Naive thymus-derived CD4-positive, alpha-beta T cell (primary cell): Measurements from ENCODE around the gene VWA5B2. TPM values are rescaled to one million over a fixed set of nuclear protein-coding genes. Genes with fewer than 3 reads are reported as not detected.

Experiments used
- ATAC-seq: fragments of 150-1000 bp; cut with Tn5 transposase; 2 replicates; pipeline ENCODE4 v1.10.0; 2021; ENCODE audit warnings: mild to moderate bottlenecking, moderate library complexity
- CTCF ChIA-PET: fragments of 350-600 bp; sonication (Branson Sonifier 250); formaldehyde crosslinking; loops from one replicate; lab custom pipeline; 2021; ENCODE audit warnings: antibody characterized with exemption; lab: Charles Lee
- POLR2A ChIA-PET: fragments of 350-600 bp; sonication (Branson Sonifier 250); formaldehyde crosslinking; loops from one replicate; lab custom pipeline; 2021; ENCODE audit warnings: antibody characterized with exemption, inconsistent platforms; lab: Charles Lee
- DNase-seq, 9 donors: peaks; one replicate each; pipeline versions ENCODE4 v3.0.0 to v3.0.0-alpha.2; 2020 to 2022; ENCODE audit warnings: mixed read lengths in 1 of 9
- H3K27ac ChIP-seq: one replicate; pipeline ENCODE4 v1.7.0; 2013; ENCODE audit warnings: mild to moderate bottlenecking, low read depth, low read length, moderate library complexity
- H3K27me3 ChIP-seq, 2 donors: one replicate each; pipeline ENCODE4 v1.7.0; 2013; ENCODE audit warnings: low read length in 2 of 2, mild to moderate bottlenecking in 2 of 2, moderate library complexity in 2 of 2; ENCODE audit not compliant: control insufficient read depth in 2 of 2, insufficient read depth in 2 of 2
- H3K36me3 ChIP-seq, 3 experiments: 1 replicate in 2 of 3; 2 replicates in 1 of 3; pipeline ENCODE4 v1.7.0; 2013; ENCODE audit warnings: low read length in 3 of 3, mild to moderate bottlenecking in 3 of 3, moderate library complexity in 1 of 3; ENCODE audit not compliant: insufficient read depth in 3 of 3, control insufficient read depth in 2 of 3
- H3K4me1 ChIP-seq, 2 donors: one replicate each; pipeline ENCODE4 v1.7.0; 2013; ENCODE audit warnings: low read length in 2 of 2, mild to moderate bottlenecking in 2 of 2, moderate library complexity in 1 of 2; ENCODE audit not compliant: control insufficient read depth in 2 of 2, insufficient read depth in 2 of 2
- H3K4me3 ChIP-seq: 2 replicates; pipeline ENCODE4 v1.7.0; 2013; ENCODE audit warnings: mild to moderate bottlenecking, low read length
- H3K9me3 ChIP-seq, 3 experiments: 1 replicate in 2 of 3; 2 replicates in 1 of 3; pipeline ENCODE4 v1.7.0; 2013; ENCODE audit warnings: low read length in 3 of 3; ENCODE audit not compliant: control insufficient read depth in 2 of 3
- H3K27ac Mint-ChIP-seq, 9 donors: one replicate each; pipeline ENCODE4 v1.8.0; 2020 to 2022; ENCODE audit warnings: mixed read lengths in 9 of 9, mild to moderate bottlenecking in 8 of 9, moderate library complexity in 5 of 9, inconsistent platforms in 2 of 9
- H3K27me3 Mint-ChIP-seq, 5 donors: one replicate each; pipeline ENCODE4 v1.8.0; 2021 to 2022; ENCODE audit warnings: mixed read lengths in 5 of 5, mild to moderate bottlenecking in 1 of 5
- H3K36me3 Mint-ChIP-seq, 5 donors: one replicate each; pipeline ENCODE4 v1.8.0; 2020 to 2022; ENCODE audit warnings: mixed read lengths in 5 of 5, mild to moderate bottlenecking in 3 of 5, inconsistent platforms in 1 of 5
- H3K4me1 Mint-ChIP-seq, 7 donors: one replicate each; pipeline ENCODE4 v1.8.0; 2020 to 2022; ENCODE audit warnings: mixed read lengths in 7 of 7, mild to moderate bottlenecking in 3 of 7, inconsistent platforms in 1 of 7
- H3K4me3 Mint-ChIP-seq, 10 donors: one replicate each; pipeline ENCODE4 v1.8.0; 2020 to 2022; ENCODE audit warnings: mild to moderate bottlenecking in 10 of 10, mixed read lengths in 10 of 10, moderate library complexity in 6 of 10, inconsistent platforms in 2 of 10
- H3K9me3 Mint-ChIP-seq, 11 donors: one replicate each; pipeline ENCODE4 v1.8.0; 2020 to 2022; ENCODE audit warnings: mixed read lengths in 11 of 11, mild to moderate bottlenecking in 4 of 11, inconsistent platforms in 1 of 11, moderate library complexity in 1 of 11
- intact Hi-C, 2 donors: fragments of 100-400 bp; cut with micrococcal nuclease; formaldehyde crosslinking; loops; one replicate each; pipeline ENCODE4 v1.15.1; 2023
- polyA plus RNA-seq, 2 donors: library from polyadenylated mRNA; unstranded; fragments of 300-500 nt; fragmentation: Illumina TruSeq; gene quantifications; one replicate each; pipeline ENCODE4 v1.2.3, GENCODE V29; 2021
- total RNA-seq, 6 experiments: library from RNA in 5 of 6; stranded (reverse) in 5 of 6; gene quantifications; 1 replicate in 5 of 6; 2 replicates in 1 of 6; pipeline ENCODE4 v1.2.3 and lab custom pipeline; 2021 to 2026

VWA5B2 gene
- total and polyA plus RNA-seq, 7 experiments from 2014 or later, result not detected

DNA sequence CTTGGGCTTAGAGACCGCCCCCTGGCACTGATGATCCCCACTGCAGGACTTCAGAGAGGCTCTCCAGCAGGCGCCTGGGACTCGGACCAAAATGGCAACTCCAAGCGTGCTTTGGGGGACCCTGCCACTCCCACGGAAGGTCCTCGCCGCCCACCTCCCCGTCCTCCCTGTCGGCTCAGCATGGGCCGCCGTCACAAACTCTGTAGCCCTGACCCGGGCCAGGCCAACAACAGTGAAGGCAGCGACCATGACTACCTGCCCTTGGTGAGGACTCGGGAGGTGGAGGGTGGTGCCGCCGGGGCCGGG is 11.7 kb downstream of the VWA5B2 start:
- no peak overlapping the region for H3K27ac Mint-ChIP-seq
- H3K27me3 Mint-ChIP-seq, result no peaks in the 10 kb centered on the region
- ATAC-seq (no peak), DNase-seq (no peak)
- no peak overlapping the region for H3K27ac ChIP-seq
- no peak overlapping the region for H3K4me3 Mint-ChIP-seq
- intact Hi-C loops, result no loop called here
- no peaks in the 10 kb centered on the region for H3K4me1 ChIP-seq
- no peaks in the 10 kb centered on the region for H3K9me3 ChIP-seq
- peaks cover 0 to 2% (median 0%) of the 10 kb centered on the region in 11 donors for H3K9me3 Mint-ChIP-seq
- POLR2A ChIA-PET, result no interaction called here
- peaks cover 0 to 31% (median 18%) of the 10 kb centered on the region in 5 donors for H3K36me3 Mint-ChIP-seq
- H3K36me3 ChIP-seq, result peaks cover 0 to 47% (median 16%) of the 10 kb centered on the region in 3 experiments
- no peak overlapping the region for H3K4me3 ChIP-seq
- no peaks in the 10 kb centered on the region for H3K27me3 ChIP-seq
- peaks cover 0 to 11% (median 5%) of the 10 kb centered on the region in 7 donors for H3K4me1 Mint-ChIP-seq
- CTCF ChIA-PET, result interaction anchor here (1.5 kb wide), 1 partner anchor 273 kb away, joined by 3 read pairs; no protein-coding TSS in a partner anchor

DNA sequence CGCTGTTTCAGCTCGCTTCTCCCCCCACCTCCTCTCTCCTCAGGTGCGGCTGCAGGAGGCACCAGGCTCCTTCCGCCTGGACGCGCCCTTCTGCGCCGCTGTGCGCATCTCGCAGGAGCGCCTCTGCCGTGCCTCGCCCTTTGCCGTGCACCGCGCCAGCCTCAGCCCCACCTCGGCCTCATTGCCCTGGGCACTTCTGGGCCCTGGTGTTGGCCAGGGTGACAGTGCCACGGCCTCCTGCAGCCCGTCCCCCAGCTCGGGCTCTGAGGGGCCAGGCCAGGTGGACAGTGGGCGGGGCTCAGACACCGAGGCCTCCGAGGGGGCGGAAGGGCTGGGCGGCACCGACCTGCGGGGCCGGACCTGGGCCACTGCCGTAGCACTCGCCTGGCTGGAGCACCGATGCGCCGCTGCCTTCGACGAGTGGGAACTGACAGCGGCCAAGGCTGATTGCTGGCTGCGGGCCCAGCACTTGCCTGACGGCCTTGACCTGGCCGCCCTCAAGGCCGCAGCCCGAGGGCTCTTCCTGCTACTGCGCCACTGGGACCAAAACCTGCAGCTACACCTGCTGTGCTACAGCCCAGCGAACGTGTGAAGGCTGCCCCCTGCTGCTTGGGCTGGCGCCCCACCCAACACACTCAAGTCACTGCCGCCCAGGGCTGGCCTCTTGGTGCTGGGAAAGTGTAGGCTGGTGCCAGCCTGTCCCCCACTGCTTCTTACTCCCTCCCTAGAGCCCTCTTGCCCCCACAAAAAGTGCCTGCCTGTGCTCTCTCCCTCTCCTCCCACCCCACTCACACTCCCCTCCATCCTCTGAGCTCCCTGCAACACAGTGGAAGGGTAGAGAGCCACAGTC is 12.3 kb downstream of the VWA5B2 start:
- Histone ChIP-seq H3K27me3 (no peaks in the 10 kb centered on the region), H3K4me1 (no peaks in the 10 kb centered on the region), H3K4me3 (no peak overlapping the region), H3K36me3 (peaks cover 0 to 47% (median 16%) of the 10 kb centered on the region in 3 experiments), H3K27ac (no peak overlapping the region), H3K9me3 (no peaks in the 10 kb centered on the region)
- Mint-ChIP-seq H3K9me3 (peaks cover 0 to 2% (median 0%) of the 10 kb centered on the region in 11 donors), H3K4me1 (peaks cover 0 to 12% (median 9%) of the 10 kb centered on the region in 7 donors), H3K4me3 (no peak overlapping the region), H3K27ac (no peak overlapping the region), H3K36me3 (peaks cover 0 to 31% (median 20%) of the 10 kb centered on the region in 5 donors), H3K27me3 (no peaks in the 10 kb centered on the region)
- ChIA-PET POLR2A (no interaction called here), CTCF (no interaction called here)
- ATAC-seq, result peak; percentile 45
- DNase-seq, result no peak
- intact Hi-C loops, result no loop called here

DNA sequence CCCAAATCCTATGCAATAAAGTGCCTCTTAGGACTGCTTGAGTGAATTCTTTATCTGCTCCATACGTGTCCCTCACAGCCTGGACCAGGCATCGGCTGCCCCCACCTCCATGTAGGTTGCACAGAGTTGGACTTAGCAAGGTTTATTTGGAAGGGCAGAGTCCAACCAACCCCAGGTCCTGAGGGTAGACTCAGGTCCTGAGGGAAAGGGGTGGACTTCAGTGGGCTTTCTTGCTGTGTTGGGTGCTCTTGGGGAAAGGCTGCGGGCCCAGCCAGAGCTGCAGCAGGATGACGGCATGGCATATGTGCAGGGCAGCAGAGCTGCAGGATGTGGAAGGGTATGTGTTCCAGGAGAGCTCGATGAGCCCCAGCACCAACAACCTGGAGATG is 12.9 kb downstream of the VWA5B2 start:
- ATAC-seq (no peak), DNase-seq (no peak)
- no peak overlapping the region for H3K4me3 ChIP-seq
- H3K4me3 Mint-ChIP-seq, result no peak overlapping the region
- H3K4me1 ChIP-seq, result peaks cover 0 to 1% of the 10 kb centered on the region in 2 donors
- ChIA-PET POLR2A (no interaction called here), CTCF (no interaction called here)
- no peaks in the 10 kb centered on the region for H3K9me3 ChIP-seq
- peaks cover 0 to 12% (median 9%) of the 10 kb centered on the region in 7 donors for H3K4me1 Mint-ChIP-seq
- H3K36me3 ChIP-seq, result peaks cover 0 to 47% (median 16%) of the 10 kb centered on the region in 3 experiments
- peaks cover 0 to 2% (median 0%) of the 10 kb centered on the region in 11 donors for H3K9me3 Mint-ChIP-seq
- peaks cover 0 to 31% (median 20%) of the 10 kb centered on the region in 5 donors for H3K36me3 Mint-ChIP-seq
- intact Hi-C loops, result no loop called here
- no peaks in the 10 kb centered on the region for H3K27me3 Mint-ChIP-seq
- no peak overlapping the region for H3K27ac Mint-ChIP-seq
- H3K27me3 ChIP-seq, result no peaks in the 10 kb centered on the region
- no peak overlapping the region for H3K27ac ChIP-seq

DNA sequence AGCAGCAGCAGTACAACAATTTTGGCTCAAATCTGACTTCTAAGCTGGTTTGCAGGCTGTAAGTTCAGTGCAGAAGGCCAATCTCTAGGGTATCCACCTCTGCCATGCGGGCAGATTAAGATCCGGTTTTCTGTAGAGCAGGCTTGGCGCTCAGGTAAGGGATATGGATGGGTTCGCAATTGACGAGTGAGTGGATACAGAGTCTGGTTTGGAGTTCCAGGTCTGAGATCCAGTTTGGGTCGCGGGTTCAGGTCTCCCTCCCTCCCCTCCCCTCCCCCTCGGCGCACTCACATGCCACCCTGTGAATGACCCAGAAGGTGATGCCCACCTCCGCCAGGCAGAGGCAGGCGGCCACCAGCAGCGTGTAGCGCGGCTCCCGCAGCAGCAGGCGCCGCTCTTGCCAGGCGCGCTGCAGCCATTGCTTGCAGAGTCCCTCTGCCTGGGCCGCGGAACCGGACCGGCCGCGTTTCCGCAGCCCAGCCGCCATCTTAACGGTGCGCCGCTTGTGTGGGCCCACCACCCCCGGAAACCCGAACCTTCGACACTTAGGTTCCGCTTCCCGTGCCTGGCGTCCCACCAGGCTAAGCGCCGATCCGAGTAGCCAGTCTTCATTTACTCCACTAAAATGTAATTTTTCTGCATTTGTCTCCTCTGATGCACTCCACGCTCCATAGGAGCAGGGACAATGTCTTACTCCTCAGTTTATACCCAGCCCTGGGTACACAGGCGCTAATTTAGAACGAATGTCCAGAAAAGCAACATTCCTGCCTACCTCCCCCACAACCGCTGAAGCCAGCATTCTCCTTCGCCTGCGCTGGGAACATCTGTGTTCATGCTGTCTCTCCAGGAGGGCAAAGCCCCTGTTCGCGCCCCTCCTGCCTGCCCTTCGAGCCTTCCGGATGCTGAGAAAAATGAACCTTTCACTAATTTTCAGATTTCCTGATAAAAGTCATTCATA is 19.3 kb downstream of the VWA5B2 start, which contains the start of gene ALG3:
TSS of gene ALG3 (minus strand) at position 509 of the 958 bp plus-strand sequence. CDS start at position 487, 22 bp downstream.
- Mint-ChIP-seq H3K27ac (peak within 1 kb of the TSS; percentile 94 to 98 (median 96)), H3K4me3 (peak within 1 kb of the TSS; percentile 86 to 100 (median 96)), H3K9me3 (peaks cover 0 to 4% (median 0%) of the 10 kb centered on the region in 11 donors), H3K4me1 (peaks cover 5 to 27% (median 16%) of the 10 kb centered on the region in 7 donors), H3K36me3 (peaks cover 0 to 23% (median 12%) of the 10 kb centered on the region in 5 donors), H3K27me3 (no peaks in the 10 kb centered on the region)
- DNase-seq (peak; percentile 74 to 90 (median 83)), ATAC-seq (peak; percentile 72)
- peaks cover 0 to 32% (median 9%) of the 10 kb centered on the region in 3 experiments for H3K36me3 ChIP-seq
- H3K4me1 ChIP-seq, result peaks cover 5 to 12% of the 10 kb centered on the region in 2 donors
- peak within 1 kb of the TSS; percentile 78 for H3K27ac ChIP-seq
- ChIA-PET POLR2A (interaction anchor here (1.2 kb wide), 1 partner anchor 103 kb away, joined by 3 read pairs; no protein-coding TSS in a partner anchor), CTCF (interaction anchor here (1.0 to 4.9 kb wide), 3 partner anchors 12 to 353 kb away, joined by 6 to 40 read pairs (median 10); partner anchors contain the start of gene CAMK2N2)
- H3K9me3 ChIP-seq, result no peaks in the 10 kb centered on the region
- intact Hi-C loops, result loop anchor here (1.0 to 2.0 kb wide), 16 partner anchors 8 to 1150 kb away; partner anchors contain the start of genes ABCF3 (in 2 of the 2), AP2M1 (in 2 of the 2), EIF2B5 (in 2 of the 2) and PARL (in 2 of the 2)
- H3K4me3 ChIP-seq, result peak within 1 kb of the TSS; percentile 100
- H3K27me3 ChIP-seq, result no peaks in the 10 kb centered on the region

DNA sequence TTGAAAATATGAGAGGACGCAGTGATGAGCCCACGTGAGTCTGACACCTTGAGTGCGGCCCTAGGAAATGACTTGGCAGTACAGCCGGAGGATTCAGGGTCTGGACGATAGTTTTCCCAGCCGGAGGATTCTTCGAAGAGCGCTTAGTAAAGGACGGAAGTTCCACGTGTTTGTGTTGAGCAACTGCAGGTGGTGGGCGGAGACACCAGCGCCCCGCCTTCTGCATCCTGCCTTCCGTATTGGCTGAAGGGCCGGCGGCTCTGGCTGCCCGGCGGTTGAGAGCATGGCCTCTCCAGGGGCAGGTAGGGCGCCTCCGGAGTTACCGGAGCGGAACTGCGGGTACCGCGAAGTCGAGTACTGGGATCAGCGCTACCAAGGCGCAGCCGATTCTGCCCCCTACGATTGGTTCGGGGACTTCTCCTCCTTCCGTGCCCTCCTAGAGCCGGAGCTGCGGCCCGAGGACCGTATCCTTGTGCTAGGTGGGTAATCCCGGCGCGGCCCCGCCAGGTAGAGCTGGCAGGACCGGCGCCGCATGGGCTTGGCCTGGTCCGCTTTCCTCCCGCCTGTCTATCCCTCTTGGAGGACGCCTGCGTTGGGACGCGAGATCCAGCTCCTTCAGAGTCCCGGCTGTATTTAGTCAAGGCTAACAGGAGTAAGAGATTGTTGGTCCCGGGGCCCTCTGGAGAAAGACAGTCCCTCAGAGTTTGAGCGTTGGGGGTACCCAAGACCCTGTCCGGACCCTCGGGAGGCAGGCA is 20.2 kb downstream of the VWA5B2 start, which contains the start of gene EEF1AKMT4:
TSS of gene EEF1AKMT4 (plus strand) at position 261 of the 755 bp plus-strand sequence. CDS start at position 284, 23 bp downstream.
- no peaks in the 10 kb centered on the region for H3K27me3 ChIP-seq
- POLR2A ChIA-PET, result interaction anchor here (0.6 to 1.2 kb wide), 6 partner anchors 13 to 232 kb away, joined by 3 to 4 read pairs (median 3); partner anchors contain the start of genes ABCC5, AP2M1 and EIF2B5
- H3K4me3 ChIP-seq, result peak within 1 kb of the TSS; percentile 100
- H3K27me3 Mint-ChIP-seq, result no peaks in the 10 kb centered on the region
- peaks cover 5 to 12% of the 10 kb centered on the region in 2 donors for H3K4me1 ChIP-seq
- H3K9me3 Mint-ChIP-seq, result peaks cover 0 to 4% (median 0%) of the 10 kb centered on the region in 11 donors
- peaks cover 0 to 24% (median 6%) of the 10 kb centered on the region in 3 experiments for H3K36me3 ChIP-seq
- peaks cover 5 to 27% (median 16%) of the 10 kb centered on the region in 7 donors for H3K4me1 Mint-ChIP-seq
- peak within 1 kb of the TSS; percentile 86 to 100 (median 96) for H3K4me3 Mint-ChIP-seq
- H3K9me3 ChIP-seq, result no peaks in the 10 kb centered on the region
- CTCF ChIA-PET, result interaction anchor here (0.9 to 4.9 kb wide), 6 partner anchors 9 to 354 kb away, joined by 4 to 40 read pairs (median 5); partner anchors contain the start of gene CAMK2N2
- H3K27ac Mint-ChIP-seq, result peak within 1 kb of the TSS; percentile 94 to 98 (median 96)
- peak; percentile 86 to 96 (median 93) for DNase-seq
- ATAC-seq, result peak; percentile 93
- peaks cover 0 to 17% (median 9%) of the 10 kb centered on the region in 5 donors for H3K36me3 Mint-ChIP-seq
- intact Hi-C loops, result loop anchor here (1.0 to 5.0 kb wide), 23 partner anchors 9 to 1151 kb away; partner anchors contain the start of genes ABCF3 (in 2 of the 2), AP2M1 (in 2 of the 2), EIF2B5 (in 2 of the 2) and PARL (in 2 of the 2)
- peak within 1 kb of the TSS; percentile 78 for H3K27ac ChIP-seq
